ENCODE measurements around the gene MXRA7.
"Not testable (repeated sequence)": the region's sequence is repeated elsewhere in the genome, so short reads cannot be mapped to it uniquely, and the experiment has no call there.

Gene MXRA7

GRCh38 chr17:76726231-76726775 lies 15.5 kb upstream of the MXRA7 start, which contains the start of gene JMJD6:
JMJD6 (minus strand) TSS chr17:76726606; CDS start chr17:76726475, 131 bp downstream.
- Histone ChIP-seq H2AFZ (ENCODE audit: low read length) (peak within 1 kb of the TSS; percentile 98), H2BK120ac (ENCODE audit: low read depth, low read length) (peak within 1 kb of the TSS; percentile 72), H3K4ac (ENCODE audit: low read length) (no peak within 1 kb of the TSS), H3K18ac (ENCODE audit: low read length) (peak within 1 kb of the TSS; percentile 99), H3K27me3 (ENCODE audit: control insufficient read depth in 3 of 3, insufficient read depth in 3 of 3, low read depth in 1 of 3, low read length in 3 of 3) (no peaks in the 10 kb centered on the region), H3K4me2 (ENCODE audit: insufficient read depth, low read length, poor library complexity, severe bottlenecking) (peak within 1 kb of the TSS; percentile 86), H3K14ac (ENCODE audit: low read length) (peak within 1 kb of the TSS; percentile 100), H3K9me3 (replicated peaks in 1 of 2; ENCODE audit: control insufficient read depth in 2 of 2, insufficient read depth in 1 of 2, low read depth in 1 of 2, low read length in 2 of 2) (no peaks in the 10 kb centered on the region), H3K23ac (ENCODE audit: low read depth, low read length, poor library complexity) (peak within 1 kb of the TSS; percentile 98), H3K9ac (ENCODE audit: low read depth, low read length, poor library complexity) (peak within 1 kb of the TSS; percentile 95), H2AK5ac (ENCODE audit: low read depth, low read length) (peak within 1 kb of the TSS; percentile 81), H3K4me1 (ENCODE audit: control insufficient read depth in 2 of 2, insufficient read depth in 1 of 2, low read depth in 1 of 2, low read length in 2 of 2) (peaks cover 5 to 11% of the 10 kb centered on the region in 2 donors), H3K79me1 (ENCODE audit: low read depth, low read length) (peaks cover 6% of the 10 kb centered on the region), H3K36me3 (replicated peaks in 1 of 2; ENCODE audit: control insufficient read depth in 2 of 2, insufficient read depth in 2 of 2, low read length in 2 of 2) (peaks cover 17 to 56% of the 10 kb centered on the region in 2 donors), H3K27ac (replicated peaks; ENCODE audit: low read length) (peak within 1 kb of the TSS; percentile 87), H4K8ac (ENCODE audit: low read depth, low read length) (peak within 1 kb of the TSS; percentile 65), H3K4me3 (ENCODE audit: low read length in 2 of 2) (peak within 1 kb of the TSS; percentile 97 to 100), H2BK5ac (ENCODE audit: low read length) (peak within 1 kb of the TSS; percentile 90), H2BK15ac (ENCODE audit: low read length) (peak within 1 kb of the TSS; percentile 64), H2BK12ac (ENCODE audit: low read length) (no peak within 1 kb of the TSS), H4K91ac (ENCODE audit: low read depth, low read length, poor library complexity) (no peak within 1 kb of the TSS)
- DNase-seq (ENCODE audit: low spot score) = peak; percentile 92
- no CpG with 5 or more reads among the region's 60 CpGs for WGBS, 2 donors (ENCODE audit: extremely low coverage in 2 of 2, insufficient read length in 2 of 2, insufficient replicate concordance in 1 of 2)

DNA sequence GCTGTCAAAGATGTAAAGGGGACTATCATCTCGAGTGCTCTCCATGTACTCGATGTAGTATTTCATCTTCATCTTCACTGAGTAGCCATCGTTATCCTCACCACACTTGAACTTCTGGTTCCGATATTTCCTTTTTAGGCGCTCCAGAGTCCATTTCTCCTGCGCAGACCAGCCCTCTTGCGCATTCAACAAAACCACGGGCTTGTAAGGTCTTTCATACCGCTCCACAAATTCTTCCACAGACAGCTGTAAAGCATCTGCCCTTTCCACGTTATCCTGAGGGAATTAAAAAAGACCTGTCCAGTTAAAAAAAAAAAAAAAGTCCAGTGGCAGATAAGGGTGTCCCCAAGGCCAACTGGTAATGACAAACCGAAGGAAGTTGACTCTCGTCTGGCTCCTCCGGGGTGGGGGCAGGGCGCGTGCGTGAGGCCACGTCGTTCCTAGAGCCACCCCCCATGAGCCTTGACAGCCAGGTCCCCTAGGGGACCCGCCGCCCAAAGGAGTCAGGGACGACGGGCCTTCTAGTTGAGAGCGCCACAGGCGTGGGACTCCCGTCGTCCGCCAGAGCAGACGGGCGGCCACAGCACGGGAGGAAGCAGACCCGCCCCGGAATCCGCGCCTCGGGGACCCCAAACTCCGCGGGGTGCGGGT lies 14.9 kb upstream of the MXRA7 start:
- peak overlapping the region; percentile 97 to 100 for H3K4me3 ChIP-seq (ENCODE audit: low read length in 2 of 2)
- no peaks in the 10 kb centered on the region for H3K9me3 ChIP-seq (replicated peaks in 1 of 2; ENCODE audit: control insufficient read depth in 2 of 2, insufficient read depth in 1 of 2, low read depth in 1 of 2, low read length in 2 of 2)
- peak overlapping the region; percentile 71 for H3K14ac ChIP-seq (ENCODE audit: low read length)
- peak overlapping the region; percentile 84 for H3K18ac ChIP-seq (ENCODE audit: low read length)
- DNase-seq (ENCODE audit: low spot score) = no peak
- peak overlapping the region; percentile 75 for H3K27ac ChIP-seq (replicated peaks; ENCODE audit: low read length)
- H3K79me1 ChIP-seq (ENCODE audit: low read depth, low read length) = peaks cover 6% of the 10 kb centered on the region
- H2BK12ac ChIP-seq (ENCODE audit: low read length) = no peak overlapping the region
- peak overlapping the region; percentile 93 for H3K9ac ChIP-seq (ENCODE audit: low read depth, low read length, poor library complexity)
- peak overlapping the region; percentile 90 for H2BK5ac ChIP-seq (ENCODE audit: low read length)
- peak overlapping the region; percentile 64 for H2BK15ac ChIP-seq (ENCODE audit: low read length)
- peak overlapping the region; percentile 72 for H2BK120ac ChIP-seq (ENCODE audit: low read depth, low read length)
- peak overlapping the region; percentile 28 for H2AK5ac ChIP-seq (ENCODE audit: low read depth, low read length)
- H3K23ac ChIP-seq (ENCODE audit: low read depth, low read length, poor library complexity) = peak overlapping the region; percentile 98
- H3K4me1 ChIP-seq (ENCODE audit: control insufficient read depth in 2 of 2, insufficient read depth in 1 of 2, low read depth in 1 of 2, low read length in 2 of 2) = peaks cover 5 to 11% of the 10 kb centered on the region in 2 donors
- H3K4ac ChIP-seq (ENCODE audit: low read length) = no peak overlapping the region
- no CpG with 5 or more reads among the region's 38 CpGs for WGBS, 2 donors (ENCODE audit: extremely low coverage in 2 of 2, insufficient read length in 2 of 2, insufficient replicate concordance in 1 of 2)
- peaks cover 18 to 58% of the 10 kb centered on the region in 2 donors for H3K36me3 ChIP-seq (replicated peaks in 1 of 2; ENCODE audit: control insufficient read depth in 2 of 2, insufficient read depth in 2 of 2, low read length in 2 of 2)
- H2AFZ ChIP-seq (ENCODE audit: low read length) = peak overlapping the region; percentile 98
- no peak overlapping the region for H4K8ac ChIP-seq (ENCODE audit: low read depth, low read length)
- H3K4me2 ChIP-seq (ENCODE audit: insufficient read depth, low read length, poor library complexity, severe bottlenecking) = peak overlapping the region; percentile 86
- no peak overlapping the region for H4K91ac ChIP-seq (ENCODE audit: low read depth, low read length, poor library complexity)
- no peaks in the 10 kb centered on the region for H3K27me3 ChIP-seq (ENCODE audit: control insufficient read depth in 3 of 3, insufficient read depth in 3 of 3, low read depth in 1 of 3, low read length in 3 of 3)

GRCh38 chr17:76723812-76724211 lies 13.0 kb upstream of the MXRA7 start:
- no peak overlapping the region for H2BK120ac ChIP-seq (ENCODE audit: low read depth, low read length)
- H3K36me3 ChIP-seq (replicated peaks in 1 of 2; ENCODE audit: control insufficient read depth in 2 of 2, insufficient read depth in 2 of 2, low read length in 2 of 2) = peaks cover 28 to 65% of the 10 kb centered on the region in 2 donors
- H3K14ac ChIP-seq (ENCODE audit: low read length) = no peak overlapping the region
- no peak overlapping the region for H3K9ac ChIP-seq (ENCODE audit: low read depth, low read length, poor library complexity)
- no peak overlapping the region for H3K4me3 ChIP-seq (ENCODE audit: low read length in 2 of 2)
- peaks cover 6% of the 10 kb centered on the region for H3K79me1 ChIP-seq (ENCODE audit: low read depth, low read length)
- no peak overlapping the region for H3K23ac ChIP-seq (ENCODE audit: low read depth, low read length, poor library complexity)
- H3K18ac ChIP-seq (ENCODE audit: low read length) = no peak overlapping the region
- no peak overlapping the region for H3K4me2 ChIP-seq (ENCODE audit: insufficient read depth, low read length, poor library complexity, severe bottlenecking)
- DNase-seq (ENCODE audit: low spot score) = no peak
- no peaks in the 10 kb centered on the region for H3K9me3 ChIP-seq (replicated peaks in 1 of 2; ENCODE audit: control insufficient read depth in 2 of 2, insufficient read depth in 1 of 2, low read depth in 1 of 2, low read length in 2 of 2)
- H3K27ac ChIP-seq (replicated peaks; ENCODE audit: low read length) = no peak overlapping the region
- H2BK5ac ChIP-seq (ENCODE audit: low read length) = no peak overlapping the region
- no peak overlapping the region for H2AFZ ChIP-seq (ENCODE audit: low read length)
- H3K4ac ChIP-seq (ENCODE audit: low read length) = no peak overlapping the region
- no peak overlapping the region for H4K91ac ChIP-seq (ENCODE audit: low read depth, low read length, poor library complexity)
- no peak overlapping the region for H2BK15ac ChIP-seq (ENCODE audit: low read length)
- H4K8ac ChIP-seq (ENCODE audit: low read depth, low read length) = no peak overlapping the region
- H2AK5ac ChIP-seq (ENCODE audit: low read depth, low read length) = no peak overlapping the region
- H3K4me1 ChIP-seq (ENCODE audit: control insufficient read depth in 2 of 2, insufficient read depth in 1 of 2, low read depth in 1 of 2, low read length in 2 of 2) = peaks cover 5 to 11% of the 10 kb centered on the region in 2 donors
- H3K27me3 ChIP-seq (ENCODE audit: control insufficient read depth in 3 of 3, insufficient read depth in 3 of 3, low read depth in 1 of 3, low read length in 3 of 3) = no peaks in the 10 kb centered on the region
- no CpG with 5 or more reads among the region's 9 CpGs for WGBS, 2 donors (ENCODE audit: extremely low coverage in 2 of 2, insufficient read length in 2 of 2, insufficient replicate concordance in 1 of 2)
- H2BK12ac ChIP-seq (ENCODE audit: low read length) = no peak overlapping the region

DNA sequence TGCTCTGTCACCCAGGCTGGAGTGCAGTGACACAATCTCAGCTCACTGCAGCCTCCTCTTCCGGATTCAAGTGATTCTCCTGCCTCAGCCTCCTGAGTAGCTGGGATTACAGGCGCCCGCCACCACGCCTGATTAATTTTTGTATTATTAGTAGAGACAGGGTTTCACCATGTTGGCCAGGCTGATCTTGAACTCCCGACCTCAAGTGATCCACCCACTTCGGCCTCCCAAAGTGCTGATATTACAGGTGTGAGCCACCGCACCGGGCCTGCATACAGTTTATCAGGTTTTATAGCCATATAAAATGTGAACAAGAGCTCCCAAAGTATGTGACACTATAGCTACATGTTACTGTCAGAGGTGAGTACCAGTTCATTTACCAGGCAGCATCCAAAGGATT lies 12.2 kb upstream of the MXRA7 start:
- not testable (repeated sequence) for H3K9me3 ChIP-seq (replicated peaks in 1 of 2; ENCODE audit: control insufficient read depth in 2 of 2, insufficient read depth in 1 of 2, low read depth in 1 of 2, low read length in 2 of 2); H3K27ac ChIP-seq (replicated peaks; ENCODE audit: low read length); H4K91ac ChIP-seq (ENCODE audit: low read depth, low read length, poor library complexity); H3K18ac ChIP-seq (ENCODE audit: low read length); H2AK5ac ChIP-seq (ENCODE audit: low read depth, low read length); H4K8ac ChIP-seq (ENCODE audit: low read depth, low read length); H3K23ac ChIP-seq (ENCODE audit: low read depth, low read length, poor library complexity); H3K14ac ChIP-seq (ENCODE audit: low read length); H2BK15ac ChIP-seq (ENCODE audit: low read length); H2BK12ac ChIP-seq (ENCODE audit: low read length); H3K4me1 ChIP-seq (ENCODE audit: control insufficient read depth in 2 of 2, insufficient read depth in 1 of 2, low read depth in 1 of 2, low read length in 2 of 2); H2BK5ac ChIP-seq (ENCODE audit: low read length); H3K4me2 ChIP-seq (ENCODE audit: insufficient read depth, low read length, poor library complexity, severe bottlenecking); H2BK120ac ChIP-seq (ENCODE audit: low read depth, low read length); H3K79me1 ChIP-seq (ENCODE audit: low read depth, low read length); H3K4me3 ChIP-seq (ENCODE audit: low read length in 2 of 2); H2AFZ ChIP-seq (ENCODE audit: low read length); H3K9ac ChIP-seq (ENCODE audit: low read depth, low read length, poor library complexity); H3K4ac ChIP-seq (ENCODE audit: low read length); H3K27me3 ChIP-seq (ENCODE audit: control insufficient read depth in 3 of 3, insufficient read depth in 3 of 3, low read depth in 1 of 3, low read length in 3 of 3); DNase-seq (ENCODE audit: low spot score)
- WGBS, 2 donors (ENCODE audit: extremely low coverage in 2 of 2, insufficient read length in 2 of 2, insufficient replicate concordance in 1 of 2) = no CpG with 5 or more reads among the region's 8 CpGs
- H3K36me3 ChIP-seq (replicated peaks in 1 of 2; ENCODE audit: control insufficient read depth in 2 of 2, insufficient read depth in 2 of 2, low read length in 2 of 2) = peaks cover 35 to 71% of the 10 kb centered on the region in 2 donors
